ENCODE data around the gene C1QTNF3.

GRCh38 chr5:34011536-34011935 lies 31.5 kb downstream of the C1QTNF3 start:
- TF ChIP-seq, protein P1, sequence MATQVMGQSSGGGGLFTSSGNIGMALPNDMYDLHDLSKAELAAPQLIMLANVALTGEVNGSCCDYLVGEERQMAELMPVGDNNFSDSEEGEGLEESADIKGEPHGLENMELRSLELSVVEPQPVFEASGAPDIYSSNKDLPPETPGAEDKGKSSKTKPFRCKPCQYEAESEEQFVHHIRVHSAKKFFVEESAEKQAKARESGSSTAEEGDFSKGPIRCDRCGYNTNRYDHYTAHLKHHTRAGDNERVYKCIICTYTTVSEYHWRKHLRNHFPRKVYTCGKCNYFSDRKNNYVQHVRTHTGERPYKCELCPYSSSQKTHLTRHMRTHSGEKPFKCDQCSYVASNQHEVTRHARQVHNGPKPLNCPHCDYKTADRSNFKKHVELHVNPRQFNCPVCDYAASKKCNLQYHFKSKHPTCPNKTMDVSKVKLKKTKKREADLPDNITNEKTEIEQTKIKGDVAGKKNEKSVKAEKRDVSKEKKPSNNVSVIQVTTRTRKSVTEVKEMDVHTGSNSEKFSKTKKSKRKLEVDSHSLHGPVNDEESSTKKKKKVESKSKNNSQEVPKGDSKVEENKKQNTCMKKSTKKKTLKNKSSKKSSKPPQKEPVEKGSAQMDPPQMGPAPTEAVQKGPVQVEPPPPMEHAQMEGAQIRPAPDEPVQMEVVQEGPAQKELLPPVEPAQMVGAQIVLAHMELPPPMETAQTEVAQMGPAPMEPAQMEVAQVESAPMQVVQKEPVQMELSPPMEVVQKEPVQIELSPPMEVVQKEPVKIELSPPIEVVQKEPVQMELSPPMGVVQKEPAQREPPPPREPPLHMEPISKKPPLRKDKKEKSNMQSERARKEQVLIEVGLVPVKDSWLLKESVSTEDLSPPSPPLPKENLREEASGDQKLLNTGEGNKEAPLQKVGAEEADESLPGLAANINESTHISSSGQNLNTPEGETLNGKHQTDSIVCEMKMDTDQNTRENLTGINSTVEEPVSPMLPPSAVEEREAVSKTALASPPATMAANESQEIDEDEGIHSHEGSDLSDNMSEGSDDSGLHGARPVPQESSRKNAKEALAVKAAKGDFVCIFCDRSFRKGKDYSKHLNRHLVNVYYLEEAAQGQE (IDR thresholded peaks at IDR 0.05; ENCODE audit: unreplicated experiment) = no peak
- TF ChIP-seq CTCF (conservative IDR thresholded peaks at IDR 0.05; ENCODE audit: low read depth in 2 of 2) (no peak), CREB1 (CRISPR knock-in tag; IDR thresholded peaks at IDR 0.05; ENCODE audit: low read depth) (no peak), EZH2phosphoT487 (IDR thresholded peaks at IDR 0.05; ENCODE audit: unreplicated experiment) (no peak), EZH2 (IDR thresholded peaks at IDR 0.05; ENCODE audit: low read depth, unreplicated experiment) (no peak), POLR2AphosphoS5 (IDR thresholded peaks at IDR 0.05; ENCODE audit: low read depth) (no peak), JUNB (IDR thresholded peaks at IDR 0.05; ENCODE audit: unreplicated experiment) (no peak), STAT1 (IDR thresholded peaks at IDR 0.05; ENCODE audit: unreplicated experiment) (no peak), NANOG (IDR thresholded peaks at IDR 0.05; ENCODE audit: borderline replicate concordance) (no peak), ZNF331 (CRISPR knock-in tag; IDR thresholded peaks at IDR 0.05; ENCODE audit: low read depth) (no peak), ETS1 (IDR thresholded peaks at IDR 0.05) (no peak)

Measured in GM23338 (cell line).